C4-2B (cell line): Measurements from ENCODE around the gene LIAS.
"Not testable (repeated sequence)": the region's sequence is repeated elsewhere in the genome, so short reads cannot be mapped to it uniquely, and the experiment has no call there.

Experiments
- CTCF ChIP-seq: fragments of 450-650 bp; conservative IDR thresholded peaks from 2 replicates; pipeline ENCODE4 v1.5.1; 2017; ENCODE audit warnings: mild to moderate bottlenecking
- ZFX ChIP-seq: fragments of 450-650 bp; IDR thresholded peaks from 2 replicates; pipeline ENCODE4 v1.6.1; 2017

GRCh38 chr4:39515669-39516401 lies 57.0 kb downstream of the LIAS start:
- not testable (repeated sequence) for TF ChIP-seq CTCF, ZFX
